ENCODE measurements around the gene BOC. TPM values are rescaled to one million over a fixed set of nuclear protein-coding genes. Genes with fewer than 3 reads are reported as not detected.

The BOC gene
- polyA plus RNA-seq, 1 experiment = 11.2 TPM

GRCh38 chr3:113272385-113272779, 61.0 kb downstream of the BOC start:
- TF ChIP-seq, protein P1, sequence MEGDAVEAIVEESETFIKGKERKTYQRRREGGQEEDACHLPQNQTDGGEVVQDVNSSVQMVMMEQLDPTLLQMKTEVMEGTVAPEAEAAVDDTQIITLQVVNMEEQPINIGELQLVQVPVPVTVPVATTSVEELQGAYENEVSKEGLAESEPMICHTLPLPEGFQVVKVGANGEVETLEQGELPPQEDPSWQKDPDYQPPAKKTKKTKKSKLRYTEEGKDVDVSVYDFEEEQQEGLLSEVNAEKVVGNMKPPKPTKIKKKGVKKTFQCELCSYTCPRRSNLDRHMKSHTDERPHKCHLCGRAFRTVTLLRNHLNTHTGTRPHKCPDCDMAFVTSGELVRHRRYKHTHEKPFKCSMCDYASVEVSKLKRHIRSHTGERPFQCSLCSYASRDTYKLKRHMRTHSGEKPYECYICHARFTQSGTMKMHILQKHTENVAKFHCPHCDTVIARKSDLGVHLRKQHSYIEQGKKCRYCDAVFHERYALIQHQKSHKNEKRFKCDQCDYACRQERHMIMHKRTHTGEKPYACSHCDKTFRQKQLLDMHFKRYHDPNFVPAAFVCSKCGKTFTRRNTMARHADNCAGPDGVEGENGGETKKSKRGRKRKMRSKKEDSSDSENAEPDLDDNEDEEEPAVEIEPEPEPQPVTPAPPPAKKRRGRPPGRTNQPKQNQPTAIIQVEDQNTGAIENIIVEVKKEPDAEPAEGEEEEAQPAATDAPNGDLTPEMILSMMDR (IDR thresholded peaks at IDR 0.05; ENCODE audit: low read depth, low read length) = no peak
- H3K9me3 ChIP-seq (ENCODE audit: control insufficient read depth, insufficient read depth, low read length) = no peaks in the 10 kb centered on the region; the same call in 1 of the 2 replicates
- POLR2A ChIA-PET = no interaction called here
- DNase-seq (ENCODE audit: low read depth, low spot score) = no peak
- H3K4me3 ChIP-seq (ENCODE audit: low read depth, low read length) = no peak overlapping the region
- H3K27me3 ChIP-seq (ENCODE audit: control insufficient read depth, insufficient read depth, low read length) = peaks cover 5% of the 10 kb centered on the region
- CTCF ChIA-PET = no interaction called here
- no peak overlapping the region for H3K27ac ChIP-seq (ENCODE audit: low read depth, low read length)

GRCh38 chr3:113273011-113273410, 61.7 kb downstream of the BOC start:
- TF ChIP-seq, protein P1 (IDR thresholded peaks at IDR 0.05; ENCODE audit: low read depth, low read length) = no peak
- Histone ChIP-seq H3K27ac (ENCODE audit: low read depth, low read length) (no peak overlapping the region), H3K9me3 (ENCODE audit: control insufficient read depth, insufficient read depth, low read length) (no peaks in the 10 kb centered on the region; the same call in 1 of the 2 replicates), H3K4me3 (ENCODE audit: low read depth, low read length) (no peak overlapping the region), H3K27me3 (ENCODE audit: control insufficient read depth, insufficient read depth, low read length) (peaks cover under 1% of the 10 kb centered on the region)
- no peak for DNase-seq (ENCODE audit: low read depth, low spot score)
- ChIA-PET POLR2A (no interaction called here), CTCF (no interaction called here)

DNA sequence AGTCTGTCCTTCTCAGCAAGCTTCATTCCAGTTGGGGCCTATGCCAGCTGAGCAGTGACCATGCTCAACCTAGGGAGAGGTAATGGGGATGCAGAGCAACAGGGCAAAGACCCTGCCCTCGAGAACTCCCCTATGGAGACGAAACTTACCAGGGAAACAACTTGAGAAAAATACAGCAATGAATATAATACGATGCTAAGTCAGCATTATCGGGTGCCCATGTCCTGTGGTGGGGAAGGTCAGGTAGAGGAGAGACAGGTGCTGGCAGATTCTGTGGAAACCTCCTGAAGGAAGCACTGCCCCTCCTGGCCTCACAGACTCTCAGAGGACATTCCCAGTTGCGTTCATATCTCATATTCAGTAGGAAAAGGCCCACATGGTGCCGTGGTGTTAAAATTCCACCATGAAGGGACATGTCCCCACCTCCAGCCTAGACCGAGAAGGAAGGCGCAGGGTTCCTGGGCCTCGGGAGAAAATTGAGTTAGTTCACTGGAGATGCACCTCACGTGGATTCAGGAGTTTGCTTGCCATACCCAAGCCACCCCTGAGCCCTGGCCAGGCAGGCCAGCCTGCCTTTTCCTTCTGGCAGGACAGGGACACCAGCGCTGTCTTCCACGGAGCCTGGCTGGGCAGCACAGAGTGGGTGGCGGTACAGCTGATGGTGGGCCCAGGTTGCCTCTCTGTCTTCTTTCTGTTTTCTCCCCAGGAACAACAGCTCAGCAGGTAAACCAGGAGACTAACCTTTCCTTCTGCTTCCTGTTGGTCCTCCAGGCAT, 62.4 kb downstream of the BOC start:
- H3K4me3 ChIP-seq (ENCODE audit: low read depth, low read length) = no peak overlapping the region
- no peak overlapping the region for H3K27ac ChIP-seq (ENCODE audit: low read depth, low read length)
- CTCF ChIA-PET = interaction anchor here (1.5 to 1.6 kb wide), 2 partner anchors 12 to 15 kb away, joined by 3 to 5 read pairs; no protein-coding TSS in a partner anchor
- TF ChIP-seq, protein P1 (IDR thresholded peaks at IDR 0.05; ENCODE audit: low read depth, low read length) = no peak
- POLR2A ChIA-PET = no interaction called here
- H3K27me3 ChIP-seq (ENCODE audit: control insufficient read depth, insufficient read depth, low read length) = no peaks in the 10 kb centered on the region
- no peaks in the 10 kb centered on the region; the same call in 1 of the 2 replicates for H3K9me3 ChIP-seq (ENCODE audit: control insufficient read depth, insufficient read depth, low read length)
- no peak for DNase-seq (ENCODE audit: low read depth, low spot score)

GRCh38 chr3:113274425-113275257, 63.3 kb downstream of the BOC start:
- Histone ChIP-seq H3K4me3 (ENCODE audit: low read depth, low read length) (no peak overlapping the region), H3K27ac (ENCODE audit: low read depth, low read length) (no peak overlapping the region), H3K27me3 (ENCODE audit: control insufficient read depth, insufficient read depth, low read length) (no peaks in the 10 kb centered on the region), H3K9me3 (ENCODE audit: control insufficient read depth, insufficient read depth, low read length) (no peaks in the 10 kb centered on the region; the same call in 1 of the 2 replicates)
- DNase-seq (ENCODE audit: low read depth, low spot score) = no peak
- TF ChIP-seq, protein P1 (IDR thresholded peaks at IDR 0.05; ENCODE audit: low read depth, low read length) = no peak
- POLR2A ChIA-PET = no interaction called here
- CTCF ChIA-PET = interaction anchor here (1.5 to 1.6 kb wide), 2 partner anchors 11 to 14 kb away, joined by 3 to 5 read pairs; no protein-coding TSS in a partner anchor

DNA sequence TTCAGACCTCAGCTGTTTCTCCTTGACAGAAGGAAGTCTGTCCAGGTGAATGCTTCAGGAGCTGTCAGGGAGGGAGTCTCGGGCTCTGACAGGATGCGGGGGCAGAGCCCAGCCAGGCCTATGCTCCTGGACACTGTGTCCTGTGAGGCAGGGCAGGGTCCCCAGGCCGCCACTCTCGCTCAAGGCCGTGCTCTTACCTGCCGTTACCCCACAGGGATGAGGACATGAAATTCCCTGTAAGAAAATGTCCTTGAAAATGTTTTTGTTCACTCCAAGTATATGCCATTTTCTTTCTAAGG, 63.9 kb downstream of the BOC start:
- Histone ChIP-seq H3K4me3 (ENCODE audit: low read depth, low read length) (no peak overlapping the region), H3K9me3 (ENCODE audit: control insufficient read depth, insufficient read depth, low read length) (no peaks in the 10 kb centered on the region; the same call in 1 of the 2 replicates), H3K27me3 (ENCODE audit: control insufficient read depth, insufficient read depth, low read length) (no peaks in the 10 kb centered on the region), H3K27ac (ENCODE audit: low read depth, low read length) (no peak overlapping the region)
- CTCF ChIA-PET = interaction anchor here (1.5 to 1.6 kb wide), 2 partner anchors 11 to 13 kb away, joined by 3 to 5 read pairs; no protein-coding TSS in a partner anchor
- POLR2A ChIA-PET = no interaction called here
- no peak for DNase-seq (ENCODE audit: low read depth, low spot score)
- TF ChIP-seq, protein P1 (IDR thresholded peaks at IDR 0.05; ENCODE audit: low read depth, low read length) = no peak
